GM19240 (cell line): ENCODE results near the gene CSF1R.
A peak's percentile ranks its signal among the peaks of the same experiment; 100 is the strongest.
"Not testable (repeated sequence)": the region's sequence is repeated elsewhere in the genome, so short reads cannot be mapped to it uniquely, and the experiment has no call there.

Experiments used
- DNase-seq: peaks from one replicate; pipeline ENCODE4 v3.0.0; 2011; ENCODE audit warnings: low spot score; ENCODE audit not compliant: insufficient read length

The CSF1R gene

DNA sequence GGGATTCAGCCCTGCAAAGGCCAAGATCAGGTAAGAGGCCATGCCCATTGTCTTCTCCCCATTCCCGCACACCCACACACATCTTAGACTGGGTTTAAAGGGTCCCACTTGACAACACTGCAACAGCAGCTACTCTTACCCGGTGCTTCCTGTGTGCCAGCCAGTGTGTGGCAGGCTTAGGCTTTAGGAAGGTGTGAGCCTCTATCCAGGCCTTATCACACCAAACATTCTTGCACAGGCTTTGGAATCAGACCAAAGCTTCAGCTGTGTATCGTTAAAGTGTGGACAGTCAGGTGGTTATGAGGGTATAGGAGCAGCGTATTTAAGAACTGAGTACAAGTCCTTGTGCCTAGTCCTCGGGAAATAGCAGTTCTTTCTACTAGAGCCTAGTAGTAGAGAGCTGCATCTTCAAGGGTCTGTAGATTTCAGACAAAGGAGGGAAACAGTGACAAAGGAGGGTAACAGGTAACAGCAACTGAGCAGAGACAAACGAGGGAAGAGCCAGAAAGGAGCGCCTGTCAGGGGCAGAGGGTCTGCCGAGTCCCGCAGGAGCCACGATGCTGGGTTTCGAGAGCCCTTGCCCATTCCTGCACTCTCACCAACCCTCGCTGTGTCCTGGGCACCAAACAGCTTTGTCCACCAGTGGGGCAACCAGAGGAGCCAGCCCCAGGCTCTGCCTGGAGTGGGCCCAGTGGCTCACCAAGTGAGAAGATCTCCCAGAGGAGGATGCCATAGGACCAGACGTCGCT is 30.9 kb downstream of the CSF1R start:
- DNase-seq, result no peak

DNA sequence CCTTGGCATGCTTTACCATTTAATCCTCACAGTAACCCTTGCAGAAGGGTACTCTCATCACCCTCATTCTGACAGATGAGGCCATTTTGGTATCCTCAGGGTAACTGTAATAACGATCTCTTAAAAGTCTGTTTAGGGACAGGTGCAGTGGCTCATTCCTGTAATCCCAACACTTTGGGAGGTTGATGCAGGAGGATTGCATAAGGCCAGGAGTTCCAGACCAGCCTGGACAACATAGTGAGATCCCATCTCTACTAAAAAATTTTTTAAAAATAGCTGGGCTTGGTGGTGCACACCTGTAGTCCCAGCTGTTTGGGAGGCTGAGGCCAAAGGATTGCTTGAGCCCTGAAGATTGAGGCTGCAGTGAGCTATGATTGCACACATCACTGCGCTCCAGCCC is 31.8 kb downstream of the CSF1R start:
- no peak for DNase-seq

DNA sequence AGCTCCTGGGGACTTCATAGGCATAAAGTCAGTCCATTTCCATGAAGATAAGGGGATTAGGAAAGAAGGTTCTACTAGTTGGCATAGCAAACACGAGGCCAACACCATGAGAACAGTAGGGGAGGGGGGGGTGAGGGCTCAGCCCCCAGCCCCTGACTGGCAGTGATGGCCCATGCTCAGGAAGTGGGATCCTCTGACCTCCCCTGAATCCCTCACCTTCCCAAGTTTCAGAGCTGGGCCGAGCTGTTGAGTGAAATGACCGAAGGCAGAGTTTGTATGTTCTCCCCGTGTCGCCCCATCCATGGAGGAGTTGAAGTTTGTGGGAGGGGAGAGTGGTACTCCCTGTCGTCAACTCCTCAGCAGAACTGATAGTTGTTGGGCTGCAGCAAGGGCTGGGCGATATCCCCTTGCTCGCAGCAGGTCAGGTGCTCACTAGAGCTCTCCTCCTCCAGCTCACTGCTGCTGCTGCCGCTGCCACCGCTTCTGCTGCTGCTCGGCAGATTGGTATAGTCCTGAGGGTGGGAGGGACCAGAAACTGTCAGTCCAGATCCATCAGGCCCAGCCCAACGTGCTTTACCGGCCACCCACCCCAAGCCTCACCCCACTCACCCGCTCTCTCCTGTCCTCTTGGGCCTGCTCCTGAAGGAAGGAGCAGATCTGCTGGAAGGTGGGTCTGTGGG is 32.5 kb downstream of the CSF1R start:
- DNase-seq, result no peak

DNA sequence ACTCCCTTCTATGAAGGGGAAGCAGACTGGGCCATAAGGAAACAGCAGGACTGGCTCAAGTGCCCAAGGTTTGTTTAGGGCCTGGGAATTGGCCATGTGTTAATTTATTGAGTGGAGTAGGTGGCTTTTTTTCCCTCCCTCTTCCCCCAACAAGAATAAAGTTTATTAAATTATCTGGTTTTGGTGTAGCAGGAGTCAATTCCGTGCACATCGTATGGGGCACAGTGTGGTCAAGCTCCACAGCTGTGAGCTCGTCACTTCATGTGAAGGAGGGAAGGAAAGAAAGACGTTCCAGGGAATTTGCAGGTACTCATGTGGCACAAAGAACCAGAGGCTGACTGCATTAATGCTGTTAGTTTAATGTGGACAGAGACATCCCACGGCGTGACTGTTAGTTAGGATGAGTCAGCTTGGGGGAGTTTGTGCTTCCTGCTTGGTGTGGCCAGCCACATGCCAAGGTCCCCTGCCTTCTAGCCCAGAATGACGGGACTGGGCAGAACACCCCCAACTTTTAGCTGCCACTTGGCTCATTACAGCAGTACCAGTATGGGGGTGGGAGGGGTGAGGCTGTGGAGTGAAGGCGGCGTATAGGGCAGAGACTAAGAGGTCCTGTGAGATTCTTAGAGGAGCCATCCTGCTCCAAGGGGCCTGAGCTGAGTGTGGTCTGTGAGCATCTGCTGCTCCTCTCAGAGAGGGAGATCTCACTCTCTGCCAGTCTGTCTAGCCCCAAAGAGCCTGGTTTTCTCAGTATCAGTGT is 33.2 kb downstream of the CSF1R start:
- DNase-seq, result no peak

DNA sequence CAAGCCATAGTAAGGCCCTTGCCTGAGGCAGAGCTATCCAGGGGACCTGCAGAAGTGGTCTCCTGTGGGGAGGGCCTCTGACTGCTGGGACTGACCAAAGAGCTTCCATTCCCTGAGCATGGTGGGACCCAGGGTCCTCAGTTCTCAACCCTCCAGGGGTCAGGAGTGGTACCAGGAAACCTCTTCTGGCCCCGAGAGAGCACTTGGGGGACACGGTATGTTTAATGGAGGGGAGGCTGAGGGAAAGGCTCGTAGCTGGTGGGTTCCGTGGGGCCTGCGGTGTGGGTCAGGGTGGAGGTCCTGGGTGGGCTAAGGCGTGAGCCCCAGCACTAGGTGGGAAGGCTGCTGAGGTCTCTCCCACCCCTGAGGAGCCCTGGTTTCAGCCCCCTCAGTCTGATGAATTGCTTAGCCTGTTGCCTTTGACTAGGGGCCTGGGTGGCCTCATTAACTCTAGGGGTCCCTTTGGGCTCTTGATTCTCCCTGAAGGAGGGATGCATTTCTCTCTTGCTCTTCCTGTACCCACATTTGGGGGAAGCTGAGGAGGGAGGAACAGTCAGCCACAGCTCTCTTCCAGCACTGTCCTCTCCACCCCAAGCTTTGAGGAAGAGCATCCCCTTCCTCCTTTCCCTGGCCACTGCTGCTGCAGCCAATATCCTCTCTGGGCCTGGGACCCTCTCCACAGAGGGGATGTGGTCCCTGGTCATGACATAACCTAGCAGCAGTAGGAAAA is 34.0 kb downstream of the CSF1R start:
- DNase-seq, result no peak

DNA sequence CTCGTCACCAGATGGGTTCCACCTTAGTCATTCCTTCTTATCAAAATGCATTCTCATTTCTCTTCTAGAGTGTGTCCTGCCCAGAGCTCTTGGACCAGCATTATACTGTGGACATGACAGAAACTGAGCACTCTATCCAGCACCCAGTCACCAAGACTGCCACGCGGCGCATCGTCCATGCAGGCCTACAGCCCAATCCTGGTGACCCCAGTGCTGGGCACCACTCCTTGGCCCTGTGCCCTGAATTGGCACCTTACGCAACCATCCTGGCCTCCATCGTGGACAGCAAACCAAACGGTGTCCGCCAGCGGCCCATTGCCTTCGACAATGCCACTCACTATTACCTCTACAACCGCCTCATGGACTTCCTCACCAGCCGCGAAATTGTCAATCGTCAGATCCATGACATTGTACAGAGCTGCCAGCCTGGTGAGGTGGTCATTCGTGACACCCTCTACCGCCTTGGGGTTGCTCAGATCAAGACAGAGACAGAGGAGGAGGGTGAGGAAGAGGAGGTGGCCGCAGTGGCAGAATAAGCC is 34.6 kb downstream of the CSF1R start:
- DNase-seq, result no peak

DNA sequence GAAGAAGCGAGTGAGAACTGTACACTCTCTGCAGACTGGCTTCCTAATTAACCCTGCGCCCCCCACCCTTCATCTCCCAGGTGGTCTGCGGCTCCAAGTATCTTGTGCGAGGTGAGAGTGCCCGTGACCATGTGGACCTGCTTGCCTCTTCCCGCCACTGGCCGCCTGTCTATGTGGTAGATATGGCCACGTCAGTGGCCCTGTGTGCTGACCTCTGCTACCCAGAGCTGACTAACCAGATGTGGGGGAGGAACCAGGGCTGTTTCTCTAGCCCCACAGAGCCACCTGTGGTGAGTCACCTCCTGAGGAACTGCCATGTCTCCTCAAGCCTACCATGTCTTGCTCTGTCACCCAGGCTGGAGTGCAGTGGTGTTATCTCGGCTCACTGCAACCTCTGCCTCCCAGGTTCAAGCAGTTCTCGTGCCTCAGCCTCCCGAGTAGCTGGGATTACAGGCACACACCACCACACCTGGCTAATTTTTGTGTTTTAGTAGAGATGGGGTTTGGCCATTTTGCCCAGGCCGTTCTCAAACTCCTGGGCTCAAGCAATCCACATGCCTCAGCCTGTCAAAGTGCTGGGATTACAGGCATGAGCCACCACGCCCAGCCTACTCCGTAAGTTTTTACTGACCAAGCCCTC is 36.1 kb downstream of the CSF1R start:
- not testable (repeated sequence) for DNase-seq

DNA sequence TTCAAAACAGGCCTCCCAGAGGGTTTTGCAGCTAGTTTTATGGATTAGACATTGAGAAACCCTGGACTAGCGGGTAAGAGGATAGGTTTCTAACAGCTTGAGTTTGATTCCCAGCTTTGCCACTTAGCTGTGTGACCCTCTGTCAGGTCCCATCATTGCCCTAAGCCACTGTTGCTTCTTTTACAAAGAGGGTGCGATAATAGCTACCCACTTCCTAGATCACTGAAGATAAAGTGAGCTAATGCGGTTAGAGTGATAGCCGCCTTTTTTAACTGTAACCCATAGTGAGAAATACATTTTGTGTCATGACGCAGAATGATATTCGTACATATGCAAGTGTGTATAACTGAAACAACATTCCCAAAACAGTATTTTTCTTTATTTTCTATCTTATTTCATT is 40.3 kb downstream of the CSF1R start:
- no peak for DNase-seq

DNA sequence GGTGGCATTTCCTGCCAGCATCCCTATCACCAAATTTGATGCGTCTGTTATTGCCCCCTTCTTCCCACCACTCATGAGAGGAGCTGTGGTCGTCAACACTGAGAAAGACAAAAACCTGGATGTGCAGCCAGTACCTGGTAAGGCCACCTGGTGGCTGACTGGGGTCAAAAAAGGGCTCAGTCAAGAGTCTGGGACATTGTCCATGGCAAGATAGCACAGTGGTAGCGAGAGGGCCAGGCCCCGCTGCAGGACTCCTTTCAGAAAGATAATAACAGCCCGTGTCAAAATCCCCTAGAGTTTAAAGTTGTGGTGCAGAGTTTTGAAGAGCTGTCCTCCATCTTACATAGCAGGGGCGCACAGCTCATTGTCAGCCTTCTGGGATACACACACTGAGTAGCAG is 40.8 kb downstream of the CSF1R start:
- no peak for DNase-seq

DNA sequence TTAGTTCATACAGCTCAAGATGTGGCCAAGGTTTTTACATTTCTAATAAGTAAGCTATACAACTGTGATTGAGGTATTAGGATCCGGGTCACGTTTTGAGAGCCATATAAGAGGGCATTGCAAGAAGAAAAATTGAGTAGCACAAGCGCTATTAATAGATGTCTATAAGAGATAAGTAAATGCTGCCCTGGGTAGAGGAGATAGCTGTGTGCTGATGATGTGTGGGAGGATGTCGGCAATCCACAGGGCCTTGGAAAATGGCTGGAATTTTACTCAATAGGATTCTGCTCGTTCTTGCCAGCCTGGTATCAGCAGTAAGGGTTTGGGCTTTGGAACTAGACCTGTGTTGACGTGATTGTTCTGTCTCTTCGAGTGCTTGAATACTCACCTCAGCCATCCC is 41.6 kb downstream of the CSF1R start:
- no peak for DNase-seq

DNA sequence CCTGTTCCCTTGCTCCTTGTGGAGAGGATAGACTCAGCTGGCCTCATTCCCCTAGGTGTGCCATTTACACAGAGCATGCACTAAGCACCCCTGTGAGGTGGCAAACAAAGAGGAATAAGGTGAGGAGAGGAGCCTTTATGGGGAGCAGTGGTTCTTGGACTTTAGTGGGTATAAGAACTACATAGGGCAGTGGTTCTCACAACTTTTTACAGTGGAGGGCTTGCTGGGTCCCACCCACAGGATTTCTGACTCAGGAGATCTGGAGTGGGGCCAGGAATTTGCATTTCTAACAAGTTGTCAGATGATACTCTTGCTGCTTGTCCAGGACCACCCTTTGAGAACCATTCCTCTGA is 42.0 kb downstream of the CSF1R start:
- no peak for DNase-seq

DNA sequence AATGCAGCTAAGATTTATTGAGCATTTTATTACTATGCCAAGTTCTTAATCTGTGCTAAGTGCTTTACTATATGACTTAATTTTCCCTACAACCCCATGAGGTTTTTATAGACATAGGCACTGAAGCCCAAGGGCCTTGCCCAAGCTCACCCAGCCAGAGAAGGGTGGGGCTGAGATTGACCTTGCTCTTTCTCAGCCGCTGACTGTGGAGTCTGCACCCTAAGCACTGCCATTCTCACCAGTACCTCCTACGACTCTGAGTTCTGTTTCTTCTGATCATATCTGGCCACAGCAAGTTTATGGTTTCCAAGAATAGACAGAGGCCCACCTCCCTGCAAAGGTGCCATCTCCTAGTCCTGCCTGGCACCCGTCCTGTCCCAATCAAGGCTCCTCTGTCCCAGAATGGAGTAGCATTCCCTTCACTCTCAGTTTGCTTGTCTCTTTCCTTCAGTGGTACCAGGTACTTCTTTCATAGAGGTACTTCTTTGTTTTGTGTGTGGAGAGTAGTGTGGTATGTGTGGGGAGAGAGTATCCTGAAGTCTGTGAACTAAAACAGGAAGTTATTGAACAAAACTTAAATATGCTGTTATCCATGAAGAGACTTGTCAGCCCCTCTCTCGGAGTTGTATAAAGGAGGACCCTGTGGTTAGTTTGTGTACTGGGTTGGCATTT is 42.6 kb downstream of the CSF1R start:
- no peak for DNase-seq

DNA sequence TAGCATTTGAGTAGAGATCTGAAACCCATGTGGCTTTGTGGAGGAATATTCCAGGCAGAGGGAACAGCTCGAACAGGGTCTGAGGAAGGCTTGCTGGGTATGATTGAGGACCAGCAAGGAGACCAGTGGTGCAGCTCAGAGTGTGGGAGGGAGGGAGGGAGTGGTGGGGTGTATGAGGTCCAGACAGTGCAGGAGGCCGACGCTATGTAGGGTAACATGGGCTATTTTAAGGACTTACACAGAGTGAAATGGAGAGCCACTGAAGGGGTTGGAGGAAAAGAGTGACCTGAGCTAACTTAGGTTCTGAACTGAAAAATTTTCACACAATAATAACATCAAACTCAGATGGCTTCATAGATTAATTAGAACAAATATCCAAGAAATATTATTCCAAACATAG is 43.9 kb downstream of the CSF1R start:
- DNase-seq, result no peak

DNA sequence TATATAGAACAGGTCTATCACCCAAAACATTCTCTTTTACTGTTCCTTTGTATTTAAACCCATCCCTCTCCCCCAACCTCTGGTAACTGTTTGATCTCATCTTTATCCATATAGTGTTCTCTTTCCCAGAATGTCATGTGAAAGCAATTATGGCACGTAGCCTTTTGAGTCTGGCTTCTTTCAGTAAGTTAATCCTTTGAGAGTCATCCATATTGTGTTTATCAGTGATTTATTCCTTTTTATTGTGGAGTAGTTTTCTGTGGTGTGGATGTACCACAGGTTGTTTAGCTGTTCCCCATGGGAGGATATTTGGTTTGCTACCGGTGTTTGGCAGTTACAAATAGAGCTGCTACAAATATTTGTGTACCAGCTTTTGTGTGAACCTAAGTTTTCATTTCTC is 47.8 kb downstream of the CSF1R start:
- DNase-seq, result no peak

DNA sequence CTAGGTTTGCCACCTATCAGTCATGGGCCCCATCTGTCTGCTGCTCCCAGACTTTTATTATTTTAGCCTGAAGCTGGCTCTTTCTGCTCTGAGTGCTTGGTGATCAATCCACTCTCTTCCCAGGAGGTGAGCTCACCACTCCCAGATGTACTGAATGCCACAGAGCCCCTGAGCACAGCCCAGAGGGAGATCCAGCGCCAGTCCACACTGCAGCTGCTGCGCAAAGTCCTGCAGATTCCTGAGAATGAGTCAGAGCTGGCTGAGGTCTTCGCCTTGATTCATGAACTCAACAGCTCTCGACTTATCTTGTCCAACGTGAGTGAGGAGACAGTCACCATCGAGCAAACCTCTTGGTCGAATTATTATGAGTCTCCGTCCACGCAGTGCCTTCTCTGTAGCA is 49.8 kb downstream of the CSF1R start:
- no peak for DNase-seq

DNA sequence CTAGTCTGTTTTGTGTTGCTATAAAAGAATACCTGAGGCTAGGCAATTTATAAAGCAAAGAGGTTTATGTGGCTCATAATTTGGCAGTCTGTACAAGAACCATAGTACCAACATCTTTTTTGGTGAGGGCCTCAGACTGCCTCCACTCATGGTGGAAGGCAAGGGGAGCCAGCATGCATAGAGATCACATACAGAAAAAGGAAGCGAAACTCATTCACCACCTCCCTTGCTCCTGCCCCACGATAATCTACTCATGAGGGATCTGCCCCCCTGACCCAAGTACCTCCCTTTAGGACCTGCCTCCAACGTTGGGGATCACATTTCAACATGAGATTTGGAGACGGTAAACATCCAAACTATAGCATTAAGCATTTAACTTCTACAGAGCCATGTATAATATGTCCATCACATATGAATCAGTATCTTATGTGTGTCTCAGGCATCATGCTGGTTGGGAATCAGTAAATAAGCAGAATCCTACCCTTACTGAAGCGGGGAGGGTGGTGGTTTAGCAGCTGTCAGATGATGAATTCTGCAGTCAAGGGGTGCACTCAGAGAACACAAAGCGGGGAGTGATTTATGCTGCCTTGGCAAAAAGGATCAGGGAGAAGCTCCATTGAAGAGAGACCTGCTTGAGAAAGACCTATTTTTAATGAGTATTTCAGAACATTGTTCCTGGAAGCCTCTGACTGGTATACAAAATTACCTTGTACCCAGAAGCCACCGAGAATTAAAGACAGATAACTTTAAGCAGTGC is 51.0 kb downstream of the CSF1R start:
- DNase-seq, result peak; percentile 21

DNA sequence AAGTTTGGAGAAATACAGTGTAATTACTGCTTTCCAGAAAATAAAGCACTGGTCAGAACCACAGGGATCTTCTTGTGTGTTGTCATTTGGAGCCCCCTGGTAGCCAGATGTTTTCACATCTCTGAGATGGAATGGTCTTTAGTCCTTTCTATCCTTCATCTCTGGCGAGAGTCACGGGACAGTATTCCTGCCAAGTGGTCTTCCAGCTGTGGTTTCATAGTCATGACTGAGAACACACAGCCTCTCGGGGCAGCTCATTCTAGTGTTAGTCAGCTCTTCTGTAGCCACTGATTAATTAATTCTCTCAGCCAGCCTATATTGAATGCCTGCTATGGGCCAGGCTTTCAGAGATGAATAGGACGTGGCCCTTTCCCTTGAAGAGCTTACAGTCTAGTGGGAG is 51.7 kb downstream of the CSF1R start:
- no peak for DNase-seq

DNA sequence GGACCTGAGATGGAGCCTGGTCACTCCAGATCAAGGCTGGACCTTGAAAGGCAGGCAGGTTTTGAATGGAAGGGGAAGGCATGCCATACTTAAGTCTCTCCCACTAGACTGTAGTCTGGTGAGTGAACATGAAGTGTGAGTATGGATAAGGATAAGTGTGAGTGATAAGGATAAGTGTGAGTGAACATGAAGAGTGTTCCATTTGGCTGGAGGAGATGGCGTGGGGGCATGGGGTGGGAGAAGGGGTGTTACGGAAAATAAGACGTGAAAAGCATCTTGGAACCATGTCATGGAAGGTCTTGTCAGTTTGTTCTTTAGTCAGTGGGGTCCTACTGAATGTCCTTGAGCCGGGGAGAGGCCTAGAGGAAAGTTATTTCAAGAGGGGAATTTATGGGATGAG is 53.0 kb downstream of the CSF1R start:
- no peak for DNase-seq

DNA sequence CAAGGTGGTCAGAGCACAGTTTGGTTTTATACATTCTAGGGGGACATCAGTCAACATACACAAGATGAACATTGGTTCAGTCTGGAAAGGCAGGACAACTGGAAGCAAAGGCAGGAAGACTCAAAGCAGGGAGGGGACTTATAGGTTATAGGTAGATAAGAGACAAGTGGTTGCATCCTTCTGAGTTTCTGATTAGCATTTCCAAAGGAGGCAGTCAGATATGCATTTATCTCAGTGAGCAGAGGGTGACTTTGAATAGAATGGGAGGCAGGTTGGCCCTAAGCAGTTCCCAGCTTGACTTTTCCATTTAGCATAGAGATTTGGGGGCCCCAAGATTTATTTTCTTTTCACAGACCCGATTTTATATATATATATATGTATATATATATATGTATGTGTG is 58.3 kb downstream of the CSF1R start:
- not testable (repeated sequence) for DNase-seq

DNA sequence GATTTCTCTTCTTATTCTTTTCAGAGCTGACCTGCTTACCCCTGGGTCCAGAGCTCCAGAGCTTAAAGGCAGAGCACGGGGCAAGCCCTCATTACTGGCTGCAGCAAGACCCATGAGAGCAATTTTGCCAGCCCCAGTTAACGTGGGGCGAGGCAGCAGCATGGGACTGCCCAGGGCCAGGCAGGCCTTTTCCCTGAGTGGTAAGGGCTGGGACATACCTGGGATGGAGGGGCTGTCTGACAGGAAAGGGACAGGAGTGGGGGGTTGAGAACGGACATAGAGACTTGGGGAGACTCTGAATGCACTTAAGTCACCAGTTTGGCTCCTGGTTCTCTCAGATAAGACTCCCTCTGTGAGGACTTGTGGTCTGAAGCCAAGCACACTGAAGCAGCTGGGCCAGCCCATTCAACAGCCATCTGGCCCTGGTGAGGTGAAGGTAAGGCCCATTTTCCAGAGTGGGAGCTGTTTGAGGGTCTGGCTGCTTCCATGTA is 59.6 kb downstream of the CSF1R start:
- no peak for DNase-seq
